Psoas muscle (tissue), 8 donors: Measurements from ENCODE around the gene AFF1. TPM values are rescaled to one million over a fixed set of nuclear protein-coding genes. Genes with fewer than 3 reads are reported as not detected.
"Not testable (repeated sequence)": the region's sequence is repeated elsewhere in the genome, so short reads cannot be mapped to it uniquely, and the experiment has no call there.

Source experiments
- ATAC-seq, 4 donors: fragments of 200-7000 bp; cut with Tn5 transposase; one replicate each; pipeline ENCODE4 v1.9.1; 2020; ENCODE audit warnings: moderate library complexity in 3 of 4, mild to moderate bottlenecking in 2 of 4
- DNase-seq, 2 donors: peaks; one replicate each; pipeline ENCODE4 v3.0.0-alpha.2; 2020
- H3K27ac ChIP-seq: fragments of 200-600 bp; one replicate; pipeline ENCODE4 v1.8.0; 2022
- H3K27me3 ChIP-seq, 3 donors: fragments of 200-600 bp in 1 of 3; one replicate each; pipeline versions ENCODE4 v1.6.1 to v1.8.0; 2013 to 2022; ENCODE audit warnings: low read length in 2 of 3, mild to moderate bottlenecking in 2 of 3, moderate library complexity in 1 of 3; ENCODE audit not compliant: insufficient read depth in 3 of 3
- H3K36me3 ChIP-seq, 2 donors: fragments of 200-600 bp in 1 of 2; one replicate each; pipeline versions ENCODE4 v1.6.1 to v1.8.0; 2013 to 2022; ENCODE audit warnings: low read depth in 1 of 2, mild to moderate bottlenecking in 1 of 2, moderate library complexity in 1 of 2; ENCODE audit not compliant: insufficient read depth in 1 of 2
- H3K4me1 ChIP-seq: fragments of 200-600 bp; one replicate; pipeline ENCODE4 v1.8.0; 2022
- H3K4me3 ChIP-seq: fragments of 200-600 bp; one replicate; pipeline ENCODE4 v1.8.0; 2022; ENCODE audit warnings: mild to moderate bottlenecking
- H3K9me3 ChIP-seq: fragments of 200-600 bp; one replicate; pipeline ENCODE4 v1.8.0; 2022
- WGBS, 3 donors: extraction: QIAGEN DNeasy Blood & Tissue Kit; methylation state at CpG; one replicate each; pipeline versions ENCODE4 v1.1.6 to v1.1.7; 2013; 5-methylcytosine and 5-hydroxymethylcytosine counted together
- intact Hi-C, 2 donors: fragments of 100-400 bp; cut with DNase I; formaldehyde crosslinking; loops; one replicate each; pipeline versions ENCODE4 v1.11.0 to v1.14.2; 2022
- polyA plus RNA-seq, 3 donors: library from polyadenylated mRNA; stranded (reverse); fragments of 200-250 nt; gene quantifications; one replicate each; pipeline ENCODE4 v1.2.3, GENCODE V29; 2013
- total RNA-seq, 4 donors: library from RNA; stranded (reverse); fragmentation: NEBNext Ultra II Directional in 2 of 4; extraction: Animal tissue kit (Norgen Biotek cat#: 25700) in 2 of 4; gene quantifications; one replicate each; pipeline versions ENCODE4 v1.2.1 to v1.2.4, GENCODE V29; 2021 to 2023
- TF ChIP-seq, protein P1 (sequence below): fragments of 200-600 bp; IDR thresholded peaks from one replicate; pipeline ENCODE4 v1.8.0; 2022; ENCODE audit warnings: antibody characterized with exemption
- donor health status: healthy with polysubstance abuse.
- donor health status: DM: no; HTN: no; CAD: no; lungs with moderate emphysema.
- donor health status: Bipolar disorder and iron deficiency.
- donor health status: healthy.
- donor health status: DM: yes; HTN: yes; CAD: no.
- donor health status: DM: no; HTN: no; CAD: no.
- donor health status: DM: no; HTN: no; CAD: no.
- donor health status: DM: yes; HTN: yes; CAD: no.

Gene AFF1
- total and polyA plus RNA-seq, 7 donors: 62.7 to 171 (median 120) TPM

DNA sequence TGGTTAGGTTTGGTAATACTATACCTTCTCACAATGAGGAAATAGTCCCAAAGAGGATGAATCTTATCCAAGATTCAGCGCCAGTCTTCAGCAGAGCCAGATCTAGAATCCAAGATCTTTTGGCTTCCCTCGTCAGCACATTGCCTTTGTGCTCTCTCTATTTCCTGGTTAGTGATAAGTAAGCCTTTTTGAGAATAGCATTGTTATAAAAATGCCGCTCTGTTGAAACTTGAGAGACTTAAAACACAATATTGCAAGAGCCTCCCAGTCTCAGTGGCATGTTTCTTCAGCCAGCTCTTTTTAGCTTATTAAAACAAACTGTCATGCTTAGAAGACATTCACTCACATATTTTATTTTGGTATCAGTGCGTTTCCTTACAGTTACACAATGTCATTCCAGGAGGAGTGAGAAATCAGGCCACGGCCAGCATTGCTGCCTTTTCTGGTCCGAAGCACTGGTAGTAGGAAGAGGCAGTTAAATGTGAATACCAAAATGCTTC lies 144.2 kb downstream of the AFF1 start:
- H3K9me3 ChIP-seq: no peaks in the 10 kb centered on the region
- TF ChIP-seq, protein P1, sequence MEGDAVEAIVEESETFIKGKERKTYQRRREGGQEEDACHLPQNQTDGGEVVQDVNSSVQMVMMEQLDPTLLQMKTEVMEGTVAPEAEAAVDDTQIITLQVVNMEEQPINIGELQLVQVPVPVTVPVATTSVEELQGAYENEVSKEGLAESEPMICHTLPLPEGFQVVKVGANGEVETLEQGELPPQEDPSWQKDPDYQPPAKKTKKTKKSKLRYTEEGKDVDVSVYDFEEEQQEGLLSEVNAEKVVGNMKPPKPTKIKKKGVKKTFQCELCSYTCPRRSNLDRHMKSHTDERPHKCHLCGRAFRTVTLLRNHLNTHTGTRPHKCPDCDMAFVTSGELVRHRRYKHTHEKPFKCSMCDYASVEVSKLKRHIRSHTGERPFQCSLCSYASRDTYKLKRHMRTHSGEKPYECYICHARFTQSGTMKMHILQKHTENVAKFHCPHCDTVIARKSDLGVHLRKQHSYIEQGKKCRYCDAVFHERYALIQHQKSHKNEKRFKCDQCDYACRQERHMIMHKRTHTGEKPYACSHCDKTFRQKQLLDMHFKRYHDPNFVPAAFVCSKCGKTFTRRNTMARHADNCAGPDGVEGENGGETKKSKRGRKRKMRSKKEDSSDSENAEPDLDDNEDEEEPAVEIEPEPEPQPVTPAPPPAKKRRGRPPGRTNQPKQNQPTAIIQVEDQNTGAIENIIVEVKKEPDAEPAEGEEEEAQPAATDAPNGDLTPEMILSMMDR: no peak
- peaks cover 89% of the 10 kb centered on the region for H3K4me1 ChIP-seq
- DNase-seq (peak in 1 of 2 donors; percentile 82), ATAC-seq (peak; percentile 81 to 92 (median 85))
- intact Hi-C loops: loop anchor here (5.0 kb wide), 2 partner anchors 42 to 72 kb away; no protein-coding TSS in a partner anchor
- no peaks in the 10 kb centered on the region for H3K27me3 ChIP-seq
- H3K36me3 ChIP-seq: no peaks in the 10 kb centered on the region
- H3K27ac ChIP-seq: peak overlapping the region; percentile 90
- 6 to 7% (median 7%) methylated on average over 6 of the region's 6 CpGs for WGBS, 3 donors
- H3K4me3 ChIP-seq: peak overlapping the region; percentile 18

DNA sequence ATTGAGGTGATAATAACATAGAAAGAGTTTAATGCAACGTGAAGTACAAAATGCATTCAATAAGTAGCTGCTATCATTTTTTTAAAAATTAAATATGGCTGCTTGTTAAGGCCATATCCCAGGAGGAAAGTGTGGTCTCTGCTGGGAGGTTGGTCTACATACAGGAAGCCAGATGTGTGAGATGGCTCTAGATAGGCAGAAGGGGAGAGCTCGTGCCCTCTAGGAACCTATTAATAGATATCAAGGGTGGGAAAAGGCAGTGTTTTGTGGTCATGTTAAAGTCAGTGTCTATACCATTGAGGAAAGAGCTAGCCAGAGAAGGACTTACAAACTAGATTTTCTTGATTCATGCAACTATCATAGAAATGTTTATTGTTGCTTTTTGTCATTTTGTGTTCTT lies 145.2 kb downstream of the AFF1 start:
- Histone ChIP-seq H3K4me3 (peak overlapping the region; percentile 18), H3K27ac (peak overlapping the region; percentile 90), H3K4me1 (peaks cover 90% of the 10 kb centered on the region), H3K27me3 (no peaks in the 10 kb centered on the region), H3K36me3 (no peaks in the 10 kb centered on the region), H3K9me3 (no peaks in the 10 kb centered on the region)
- DNase-seq: no peak
- TF ChIP-seq, protein P1: no peak
- intact Hi-C loops: loop anchor here (5.0 kb wide), 2 partner anchors 43 to 73 kb away; no protein-coding TSS in a partner anchor
- 47 to 62% (median 49%) methylated on average over 2 of the region's 2 CpGs for WGBS, 3 donors
- ATAC-seq: peak in 3 of 4 donors; percentile 23 to 52 (median 36)

DNA sequence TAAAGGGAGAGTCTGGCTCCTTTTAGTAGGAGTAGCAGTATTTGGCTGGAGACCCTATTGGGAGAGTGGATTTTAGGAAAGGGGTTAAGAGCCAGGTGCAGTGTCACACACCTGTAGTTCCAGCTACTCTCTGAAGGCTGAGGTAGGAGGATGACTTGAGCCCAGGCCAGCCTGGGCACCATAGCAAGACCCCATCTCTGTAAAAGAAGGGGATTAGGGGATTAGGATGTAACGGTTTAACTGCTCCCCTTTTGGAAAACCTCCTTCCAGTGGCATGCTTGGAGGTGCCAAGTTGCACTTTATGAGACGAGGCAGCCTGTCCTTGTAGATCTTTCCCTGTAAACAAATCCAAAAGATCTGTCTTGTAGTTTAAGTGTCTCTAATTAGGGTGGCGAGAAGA lies 145.7 kb downstream of the AFF1 start:
- Histone ChIP-seq H3K9me3 (no peaks in the 10 kb centered on the region), H3K27me3 (no peaks in the 10 kb centered on the region), H3K36me3 (no peaks in the 10 kb centered on the region), H3K4me3 (no peak overlapping the region), H3K4me1 (peaks cover 90% of the 10 kb centered on the region), H3K27ac (peak overlapping the region; percentile 90)
- DNase-seq (no peak), ATAC-seq (no peak)
- TF ChIP-seq, protein P1: no peak
- WGBS, 3 donors: 27 to 65% (median 28%) methylated on average over 3 of the region's 3 CpGs
- intact Hi-C loops: no loop called here

DNA sequence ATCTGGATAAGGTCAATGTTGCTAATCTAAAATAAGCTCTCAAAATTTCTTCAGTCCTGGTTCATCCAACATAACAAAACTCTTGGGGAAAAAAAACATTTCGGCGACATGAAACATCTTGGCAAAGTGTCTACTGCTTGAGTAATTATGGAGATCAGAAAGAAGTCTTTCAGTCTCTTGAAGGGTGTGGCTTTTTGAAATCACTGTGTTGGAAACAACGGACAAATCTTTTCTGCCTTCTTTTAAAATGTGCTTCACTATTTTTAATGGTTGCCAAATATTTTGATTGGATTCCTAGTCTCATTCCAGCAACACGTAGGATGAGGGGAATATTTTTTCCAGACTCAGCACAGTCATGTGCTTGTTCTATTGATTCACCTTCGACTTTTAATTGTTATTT lies 147.0 kb downstream of the AFF1 start:
- ATAC-seq: no peak
- no peaks in the 10 kb centered on the region for H3K9me3 ChIP-seq
- TF ChIP-seq, protein P1: no peak
- DNase-seq: no peak
- H3K27ac ChIP-seq: peak overlapping the region; percentile 90
- no peaks in the 10 kb centered on the region for H3K36me3 ChIP-seq
- H3K27me3 ChIP-seq: no peaks in the 10 kb centered on the region
- H3K4me3 ChIP-seq: peak overlapping the region; percentile 5
- 28 to 33% (median 30%) methylated on average over 5 of the region's 5 CpGs for WGBS, 3 donors
- peaks cover 88% of the 10 kb centered on the region for H3K4me1 ChIP-seq
- intact Hi-C loops: no loop called here

DNA sequence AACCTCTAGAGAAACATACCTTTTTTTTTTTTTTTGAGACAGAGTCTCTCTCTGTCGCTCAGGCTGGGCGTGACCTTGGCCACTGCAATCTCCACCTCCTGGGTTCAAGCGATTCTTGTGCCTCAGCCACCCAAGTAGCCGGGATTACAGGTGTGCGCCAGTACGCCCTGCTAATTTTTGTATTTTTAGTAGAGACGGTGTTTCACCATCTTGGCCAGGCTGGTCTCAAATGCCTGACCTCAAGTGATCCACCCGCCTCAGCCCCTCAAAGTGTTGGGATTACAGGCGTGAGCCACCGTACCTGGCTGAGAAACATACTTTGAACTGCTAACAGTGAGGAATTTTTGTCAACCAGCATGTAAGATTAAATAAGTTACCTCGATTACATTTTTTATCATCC lies 150.9 kb downstream of the AFF1 start:
- Histone ChIP-seq H3K4me1 (peaks cover 75% of the 10 kb centered on the region), H3K36me3 (peaks cover 0 to 14% of the 10 kb centered on the region in 2 donors), H3K27ac (peak overlapping the region; percentile 90), H3K4me3 (peak overlapping the region; percentile 14)
- WGBS, 3 donors: 48 to 92% (median 59%) methylated on average over 11 of the region's 11 CpGs
- not testable (repeated sequence) for DNase-seq, H3K9me3 ChIP-seq, H3K27me3 ChIP-seq
- intact Hi-C loops: loop anchor here in 1 of 2 donors (5.0 kb wide), 1 partner anchor 78 kb away; no protein-coding TSS in a partner anchor
- ATAC-seq: peak in 3 of 4 donors; percentile 36 to 50 (median 46)
